Duodenal mucosa (tissue), 2 donors: Measurements from ENCODE around the gene GPR161.
"Not testable (repeated sequence)": the region's sequence is repeated elsewhere in the genome, so short reads cannot be mapped to it uniquely, and the experiment has no call there.

ENCODE experiments used
- H3K27ac ChIP-seq: one replicate; pipeline ENCODE4 v1.7.0; 2013; ENCODE audit warnings: low read depth, low read length
- H3K27me3 ChIP-seq, 2 donors: one replicate each; pipeline ENCODE4 v1.7.0; 2013; ENCODE audit warnings: low read length in 2 of 2, control low read depth in 1 of 2; ENCODE audit not compliant: insufficient read depth in 2 of 2, control insufficient read depth in 1 of 2
- H3K36me3 ChIP-seq, 2 donors: one replicate each; pipeline ENCODE4 v1.7.0; 2013; ENCODE audit warnings: low read length in 2 of 2, control low read depth in 1 of 2; ENCODE audit not compliant: insufficient read depth in 2 of 2, control insufficient read depth in 1 of 2
- H3K4me1 ChIP-seq, 2 donors: one replicate each; pipeline ENCODE4 v1.7.0; 2013; ENCODE audit warnings: low read length in 2 of 2, control low read depth in 1 of 2; ENCODE audit not compliant: insufficient read depth in 2 of 2, control insufficient read depth in 1 of 2
- H3K4me3 ChIP-seq, 2 donors: one replicate each; pipeline ENCODE4 v1.7.0; 2013; ENCODE audit warnings: low read length in 2 of 2, low read depth in 1 of 2
- H3K9ac ChIP-seq, 2 donors: one replicate each; pipeline ENCODE4 v1.7.0; 2013; ENCODE audit warnings: low read length in 2 of 2, low read depth in 1 of 2
- H3K9me3 ChIP-seq, 2 donors: one replicate each; pipeline ENCODE4 v1.7.0; 2013; ENCODE audit warnings: low read length in 2 of 2, control low read depth in 1 of 2; ENCODE audit not compliant: control insufficient read depth in 1 of 2

GPR161 gene, protein sequence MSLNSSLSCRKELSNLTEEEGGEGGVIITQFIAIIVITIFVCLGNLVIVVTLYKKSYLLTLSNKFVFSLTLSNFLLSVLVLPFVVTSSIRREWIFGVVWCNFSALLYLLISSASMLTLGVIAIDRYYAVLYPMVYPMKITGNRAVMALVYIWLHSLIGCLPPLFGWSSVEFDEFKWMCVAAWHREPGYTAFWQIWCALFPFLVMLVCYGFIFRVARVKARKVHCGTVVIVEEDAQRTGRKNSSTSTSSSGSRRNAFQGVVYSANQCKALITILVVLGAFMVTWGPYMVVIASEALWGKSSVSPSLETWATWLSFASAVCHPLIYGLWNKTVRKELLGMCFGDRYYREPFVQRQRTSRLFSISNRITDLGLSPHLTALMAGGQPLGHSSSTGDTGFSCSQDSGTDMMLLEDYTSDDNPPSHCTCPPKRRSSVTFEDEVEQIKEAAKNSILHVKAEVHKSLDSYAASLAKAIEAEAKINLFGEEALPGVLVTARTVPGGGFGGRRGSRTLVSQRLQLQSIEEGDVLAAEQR

GRCh38 chr1:168136709-168137514 lies at the start of gene GPR161:
Gene GPR161, minus strand, starts transcription at chr1:168136930. Its CDS starts 32,080 bp downstream, at chr1:168104850.
- peaks cover 15 to 21% of the 10 kb centered on the region in 2 donors for H3K27me3 ChIP-seq
- H3K4me3 ChIP-seq = peak within 1 kb of the TSS; percentile 65 to 75
- no peaks in the 10 kb centered on the region for H3K36me3 ChIP-seq
- peaks cover 10 to 13% of the 10 kb centered on the region in 2 donors for H3K4me1 ChIP-seq
- peak within 1 kb of the TSS; percentile 45 to 64 for H3K9ac ChIP-seq
- H3K9me3 ChIP-seq = no peaks in the 10 kb centered on the region
- H3K27ac ChIP-seq = peak within 1 kb of the TSS; percentile 26

DNA sequence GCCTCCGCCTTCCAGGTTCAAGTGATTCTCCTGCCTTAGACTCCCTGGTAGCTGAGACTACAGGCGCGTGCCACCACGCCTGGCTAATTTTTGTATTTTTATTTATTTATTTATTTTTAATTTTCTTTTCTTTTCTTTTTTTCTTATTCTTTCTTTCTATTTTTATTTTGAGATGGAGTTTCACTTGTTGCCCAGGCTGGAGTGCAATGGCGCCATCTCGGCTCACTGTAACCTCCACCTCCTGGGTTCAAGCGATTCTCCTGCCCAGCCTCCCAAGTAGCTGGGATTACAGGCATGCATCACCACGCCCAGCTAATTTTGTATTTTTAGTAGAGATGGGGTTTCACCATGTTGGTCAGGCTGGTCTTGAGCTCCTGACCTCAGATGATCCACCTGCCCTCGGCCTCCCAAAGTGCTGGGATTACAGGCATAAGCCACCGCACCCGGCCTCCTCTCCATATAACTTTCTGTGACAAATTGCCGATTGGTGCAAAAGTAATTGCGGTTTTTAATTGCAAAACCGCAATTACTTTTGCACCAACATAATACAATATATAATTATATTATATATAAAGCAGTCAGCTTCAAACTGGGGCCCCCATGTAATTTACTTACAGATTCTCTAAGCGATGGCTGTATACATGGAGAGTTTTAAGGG lies 44.5 kb upstream of the GPR161 start:
- peaks cover 8 to 17% of the 10 kb centered on the region in 2 donors for H3K4me1 ChIP-seq
- H3K27ac ChIP-seq, H3K4me3 ChIP-seq, H3K27me3 ChIP-seq, H3K36me3 ChIP-seq, H3K9ac ChIP-seq, H3K9me3 ChIP-seq: not testable (repeated sequence)

DNA sequence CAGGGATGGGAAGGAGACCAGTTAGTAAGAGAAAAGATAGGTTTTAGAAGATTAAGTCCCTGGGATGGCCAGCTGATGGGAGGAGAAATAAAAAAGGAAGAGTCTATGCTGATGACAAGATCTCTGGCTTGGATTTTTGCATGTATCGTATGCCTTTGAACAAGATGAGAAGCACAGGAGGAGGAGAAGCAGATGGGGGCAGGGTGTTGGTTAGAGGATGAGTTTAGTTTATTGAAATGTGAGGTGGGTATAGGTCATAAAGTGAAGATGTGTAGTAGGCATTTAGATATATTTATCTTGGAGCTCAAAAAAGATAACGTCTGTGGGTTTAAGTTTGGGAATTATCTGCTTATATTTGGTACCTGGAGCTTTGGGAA lies 43.4 kb upstream of the GPR161 start:
- no peaks in the 10 kb centered on the region for H3K27me3 ChIP-seq
- peaks cover 8 to 17% of the 10 kb centered on the region in 2 donors for H3K4me1 ChIP-seq
- H3K9me3 ChIP-seq = no peaks in the 10 kb centered on the region
- peak overlapping the region; percentile 80 to 98 for H3K9ac ChIP-seq
- H3K4me3 ChIP-seq = peak overlapping the region; percentile 84 to 96
- H3K36me3 ChIP-seq = peaks cover 0 to 4% of the 10 kb centered on the region in 2 donors
- H3K27ac ChIP-seq = peak overlapping the region; percentile 94

DNA sequence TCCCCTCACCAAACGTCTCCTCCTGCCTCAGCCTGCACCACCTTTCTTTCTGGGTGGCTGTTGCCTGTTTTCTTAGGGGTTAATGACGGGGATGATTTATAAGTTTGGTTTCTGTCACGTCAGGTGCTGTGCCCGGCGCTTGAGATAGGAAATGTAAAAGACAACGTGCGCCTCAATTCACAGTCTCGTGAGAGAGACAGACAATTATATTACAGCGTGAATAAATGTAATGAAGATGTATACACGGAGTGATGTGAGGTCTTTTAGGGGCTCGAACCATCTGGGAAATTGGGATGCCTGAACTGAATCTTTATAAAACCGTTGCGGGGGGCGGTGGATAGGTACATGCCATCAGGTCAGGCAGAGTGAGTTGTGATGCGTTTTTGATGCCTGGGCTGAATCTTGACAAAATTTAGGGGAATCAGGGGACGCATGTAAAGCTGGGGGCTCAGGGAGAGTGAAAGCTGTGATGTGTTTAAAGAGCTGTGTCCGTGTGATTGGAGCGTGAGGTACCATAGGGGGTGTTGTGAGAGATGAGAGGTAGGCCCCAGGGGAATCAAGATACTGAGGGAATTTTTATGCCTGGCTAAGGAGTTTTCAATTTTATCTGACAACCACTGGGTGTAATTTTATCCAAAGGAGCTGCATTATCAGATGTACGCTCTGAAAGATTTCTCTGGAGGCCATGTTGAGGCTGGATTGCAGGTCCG lies 42.9 kb upstream of the GPR161 start:
- Histone ChIP-seq H3K27me3 (no peaks in the 10 kb centered on the region), H3K27ac (peak overlapping the region; percentile 94), H3K9me3 (no peaks in the 10 kb centered on the region), H3K4me1 (peaks cover 8 to 17% of the 10 kb centered on the region in 2 donors), H3K36me3 (peaks cover 0 to 4% of the 10 kb centered on the region in 2 donors), H3K9ac (peak overlapping the region; percentile 80 to 98), H3K4me3 (peak overlapping the region; percentile 84 to 96)

DNA sequence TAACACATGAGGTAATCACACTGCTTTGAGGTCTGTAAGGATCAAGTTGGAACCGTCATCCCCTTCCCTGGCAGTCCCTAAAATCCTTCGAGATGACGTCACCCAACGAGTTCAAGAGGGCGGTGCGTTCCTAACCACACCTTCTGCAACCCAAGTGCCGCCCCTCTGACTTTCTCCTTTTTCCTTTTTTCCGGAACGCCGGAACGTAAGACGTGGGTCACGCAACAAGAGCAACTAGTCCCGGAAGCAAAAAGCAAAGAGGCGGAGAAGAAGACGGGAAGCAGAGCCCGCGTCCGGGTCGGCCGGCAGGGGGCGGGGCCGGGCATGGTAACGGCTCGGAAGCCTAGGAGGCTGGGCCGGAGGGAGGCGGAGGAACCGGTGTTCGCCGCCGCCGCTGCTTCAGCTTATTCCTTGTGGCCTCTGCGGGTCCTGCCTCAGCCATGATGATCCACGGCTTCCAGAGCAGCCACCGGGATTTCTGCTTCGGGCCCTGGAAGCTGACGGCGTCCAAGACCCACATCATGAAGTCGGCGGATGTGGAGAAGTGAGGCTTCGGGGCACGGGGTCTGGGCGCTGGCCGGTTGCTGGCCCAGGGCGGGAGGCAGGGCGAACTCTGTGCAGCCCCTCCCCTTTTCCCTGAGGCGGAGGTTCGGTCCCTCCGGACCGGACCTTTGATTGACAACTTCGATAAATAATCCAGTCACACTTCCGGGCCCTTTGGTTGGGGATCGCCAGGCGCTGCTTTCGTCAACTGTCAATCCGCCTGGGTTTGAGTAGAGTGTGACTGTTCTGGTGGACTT lies 42.1 kb upstream of the GPR161 start, which contains the start of gene TIPRL:
TSS of gene TIPRL (plus strand) at position 325 of the 800 bp plus-strand sequence. CDS start at position 441, 116 bp downstream.
- Histone ChIP-seq H3K4me1 (peaks cover 8 to 17% of the 10 kb centered on the region in 2 donors), H3K9me3 (no peaks in the 10 kb centered on the region), H3K36me3 (no peaks in the 10 kb centered on the region), H3K27ac (peak within 1 kb of the TSS; percentile 94), H3K9ac (peak within 1 kb of the TSS; percentile 80 to 98), H3K27me3 (no peaks in the 10 kb centered on the region), H3K4me3 (peak within 1 kb of the TSS; percentile 84 to 96)

DNA sequence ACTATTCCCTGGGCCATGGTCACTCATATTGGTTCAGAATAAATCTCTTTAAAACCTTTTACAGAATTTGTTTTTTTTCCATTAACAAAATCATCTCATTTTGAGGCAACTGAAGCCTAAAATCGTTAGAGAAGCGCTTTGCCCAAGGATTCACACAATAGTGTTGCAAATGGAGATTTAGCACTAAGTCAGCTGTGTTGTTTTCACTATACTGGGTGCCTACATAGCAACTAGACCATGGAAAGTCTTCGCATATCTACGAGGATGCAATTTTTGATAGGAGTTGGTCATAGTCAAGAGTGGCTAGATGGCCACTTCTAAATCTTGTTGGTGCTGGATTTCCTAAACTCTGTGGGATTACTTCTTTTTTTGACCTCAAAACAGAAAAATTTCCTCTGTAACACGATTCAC lies 41.5 kb upstream of the GPR161 start:
- Histone ChIP-seq H3K9me3 (no peaks in the 10 kb centered on the region), H3K27ac (peak overlapping the region; percentile 94), H3K36me3 (no peaks in the 10 kb centered on the region), H3K4me3 (peak overlapping the region; percentile 84 to 96), H3K4me1 (peaks cover 8 to 17% of the 10 kb centered on the region in 2 donors), H3K9ac (peak overlapping the region; percentile 24 to 55), H3K27me3 (no peaks in the 10 kb centered on the region)

DNA sequence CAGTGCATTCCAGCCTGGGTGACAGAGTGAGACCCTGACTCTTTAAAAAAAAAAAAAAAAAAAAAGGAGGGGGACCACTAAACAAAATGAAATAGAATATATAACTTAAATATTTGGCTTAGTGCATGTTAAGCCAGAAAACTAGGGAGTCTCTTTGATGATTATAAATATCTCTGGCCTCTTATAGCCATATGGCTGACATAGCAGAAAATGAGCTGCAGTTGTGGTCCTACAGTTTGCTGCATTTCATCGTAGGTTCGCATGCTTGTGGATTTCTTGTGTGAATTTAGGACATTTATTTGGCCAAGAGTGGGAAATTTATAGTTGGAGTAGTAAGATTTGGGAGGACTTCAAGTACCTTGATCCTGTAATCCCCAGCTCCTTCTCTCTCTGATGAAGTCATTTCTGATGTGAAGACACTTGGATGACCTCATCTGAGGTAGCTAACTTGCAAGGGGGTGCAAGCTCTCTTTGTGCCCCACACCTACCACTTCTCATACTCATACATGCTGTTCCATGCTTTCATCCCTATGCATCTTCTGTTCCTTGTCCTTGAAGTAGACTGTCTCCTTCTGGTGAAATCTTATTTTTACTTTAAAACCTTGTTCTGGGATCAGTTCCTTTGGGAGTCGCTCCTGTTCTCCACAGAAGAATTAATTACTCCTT lies 35.7 kb upstream of the GPR161 start:
- H3K27ac ChIP-seq = no peak overlapping the region
- H3K27me3 ChIP-seq = no peaks in the 10 kb centered on the region
- no peaks in the 10 kb centered on the region for H3K4me1 ChIP-seq
- no peak overlapping the region for H3K9ac ChIP-seq
- H3K4me3 ChIP-seq = no peak overlapping the region
- H3K9me3 ChIP-seq = no peaks in the 10 kb centered on the region
- no peaks in the 10 kb centered on the region for H3K36me3 ChIP-seq

GRCh38 chr1:168170564-168171508 lies 34.1 kb upstream of the GPR161 start:
- Histone ChIP-seq H3K4me3 (no peak overlapping the region), H3K27ac (no peak overlapping the region), H3K9me3 (no peaks in the 10 kb centered on the region), H3K36me3 (no peaks in the 10 kb centered on the region), H3K9ac (no peak overlapping the region), H3K27me3 (no peaks in the 10 kb centered on the region), H3K4me1 (no peaks in the 10 kb centered on the region)
